Measurements from ENCODE around the gene SPCS2. TPM values are rescaled to one million over a fixed set of nuclear protein-coding genes. Genes with fewer than 3 reads are reported as not detected.
A peak's percentile ranks its signal among the peaks of the same experiment; 100 is the strongest.

The SPCS2 gene
- total and polyA plus RNA-seq, 12 donors = 78.4 to 143 (median 107) TPM

GRCh38 chr11:74927496-74927895 is 21.6 kb upstream of the SPCS2 start:
- no peak for DNase-seq
- intact Hi-C loops (cut with DNase I) = loop anchor here in 5 of 10 donors (5.0 to 10.0 kb wide), 5 partner anchors 105 to 325 kb away; partner anchors contain the start of gene TPBGL (in 1 of the 5)
- no peaks in the 10 kb centered on the region for H3K9me3 ChIP-seq
- no peak overlapping the region for H3K4me3 ChIP-seq
- H3K4me1 ChIP-seq = no peaks in the 10 kb centered on the region
- no peak for TF ChIP-seq CTCF (IDR thresholded peaks at IDR 0.05)
- H3K27me3 ChIP-seq = no peaks in the 10 kb centered on the region
- H3K36me3 ChIP-seq = peaks cover 0 to 83% (median 0%) of the 10 kb centered on the region in 9 donors
- H3K27ac ChIP-seq = no peak overlapping the region
- ATAC-seq = no peak

GRCh38 chr11:74929431-74930363 is 19.4 kb upstream of the SPCS2 start:
- intact Hi-C loops (cut with DNase I) = loop anchor here (1.0 to 10.0 kb wide), 9 partner anchors 101 to 323 kb away; partner anchors contain the start of gene TPBGL (in 2 of the 10)
- no peak overlapping the region for H3K27ac ChIP-seq
- H3K27me3 ChIP-seq = no peaks in the 10 kb centered on the region
- peak; percentile 75 to 91 (median 85) for TF ChIP-seq CTCF (IDR thresholded peaks at IDR 0.05)
- peaks cover 0 to 100% (median 14%) of the 10 kb centered on the region in 9 donors for H3K36me3 ChIP-seq
- no peaks in the 10 kb centered on the region for H3K9me3 ChIP-seq
- H3K4me3 ChIP-seq = no peak overlapping the region
- DNase-seq = peak in 1 of 2 donors; percentile 74
- ATAC-seq = peak; percentile 78 to 89 (median 85)
- no peaks in the 10 kb centered on the region for H3K4me1 ChIP-seq
- WGBS, 2 donors = 60 to 64% methylated on average over 8 of the region's 8 CpGs

- no peaks in the 10 kb centered on the region for H3K27me3 ChIP-seq
- intact Hi-C loops (cut with DNase I) = loop anchor here in 6 of 10 donors (5.0 to 10.0 kb wide), 3 partner anchors 100 to 315 kb away; partner anchors contain the start of gene TPBGL (in 1 of the 6)
Measured at GRCh38 chr11:74932169-74932568, 16.9 kb upstream of the SPCS2 start.

More at GRCh38 chr11:74932169-74932568, 16.9 kb upstream of the SPCS2 start:
- Histone ChIP-seq H3K4me1 (peaks cover 0 to 8% (median 0%) of the 10 kb centered on the region in 9 donors), H3K27ac (no peak overlapping the region), H3K4me3 (no peak overlapping the region), H3K36me3 (peaks cover 0 to 100% (median 21%) of the 10 kb centered on the region in 9 donors), H3K9me3 (no peaks in the 10 kb centered on the region)
- ATAC-seq (no peak), DNase-seq (no peak)
- WGBS, 2 donors = 76 to 84% methylated on average over 5 of the region's 5 CpGs
- no peak for TF ChIP-seq CTCF (IDR thresholded peaks at IDR 0.05)
